ENCODE data around the gene GEMIN8. TPM values are rescaled to one million over a fixed set of nuclear protein-coding genes. Genes with fewer than 3 reads are reported as not detected.

GEMIN8 gene
- total and polyA plus RNA-seq, 2 of the 8 experiments (the other 6 are each of a cell fraction or from before 2014, with no cell fraction given): 18.2 to 31.4 TPM

DNA sequence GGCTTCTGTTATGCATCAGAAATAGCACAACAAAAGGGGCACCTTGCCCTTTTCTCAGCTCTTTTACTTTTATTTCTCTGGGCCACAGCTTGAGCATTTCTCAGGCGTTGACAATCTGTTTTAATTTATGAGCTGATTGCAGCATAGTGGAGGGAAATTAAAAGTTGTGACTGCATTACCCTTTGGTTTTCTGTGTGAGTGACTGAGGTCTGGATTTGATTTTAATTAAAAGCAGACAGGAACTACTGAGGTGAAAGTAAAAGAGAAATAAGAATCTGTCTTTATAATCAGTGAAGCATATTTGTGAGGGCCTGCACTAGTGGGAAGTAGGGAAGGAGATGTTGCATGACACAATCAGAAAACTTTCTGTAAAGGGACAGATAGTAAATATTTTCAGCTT, 43.4 kb upstream of the GEMIN8 start (continued):
- TF ChIP-seq ZNF274 (IDR thresholded peaks at IDR 0.05; ENCODE audit: borderline replicate concordance, extremely low read depth, low read length): no peak

Data from H1 (cell line).